Measurements from ENCODE around the gene WDR5B. TPM values are rescaled to one million over a fixed set of nuclear protein-coding genes. Genes with fewer than 3 reads are reported as not detected.

WDR5B gene
- total and polyA plus RNA-seq, 2 donors (not counting 3 experiments of a cell fraction or from before 2014, with no cell fraction given): 1.8 to 3.7 TPM

GRCh38 chr3:122461806-122462205, 45.9 kb upstream of the WDR5B start:
- TF ChIP-seq GATA2 (IDR thresholded peaks at IDR 0.05; ENCODE audit: insufficient read depth, insufficient read length, low read depth, low read length) (no peak), EZH2 (IDR thresholded peaks at IDR 0.05; ENCODE audit: borderline replicate concordance, low read depth, low read length, severe bottlenecking) (no peak), MAX (IDR thresholded peaks at IDR 0.05; ENCODE audit: insufficient read depth, insufficient read length) (no peak), POLR2AphosphoS5 (IDR thresholded peaks at IDR 0.05; ENCODE audit: insufficient read depth, low read depth, low read length) (no peak), JUN (IDR thresholded peaks at IDR 0.05; ENCODE audit: borderline replicate concordance, insufficient read depth, insufficient read length, low read depth) (no peak), POLR2A (IDR thresholded peaks at IDR 0.05; ENCODE audit: low read depth, low read length) (no peak)

GRCh38 chr3:122458992-122459391, 43.1 kb upstream of the WDR5B start:
- CTCF ChIA-PET: interaction anchor here (0.7 to 2.0 kb wide), 3 partner anchors 34 to 220 kb away, joined by 3 to 33 read pairs (median 3); no protein-coding TSS in a partner anchor
- Histone ChIP-seq H3K4me2 (ENCODE audit: insufficient read depth, low read length) (no peak overlapping the region), H3K27ac (ENCODE audit: insufficient read depth, low read depth, low read length) (no peak overlapping the region), H3K79me2 (ENCODE audit: control insufficient read depth, insufficient read depth, low read length) (peaks cover 6% of the 10 kb centered on the region), H3K36me3 (ENCODE audit: control insufficient read depth in 2 of 2, extremely low read depth in 1 of 2, insufficient read depth in 2 of 2, low read length in 2 of 2) (peaks cover 6 to 20% of the 10 kb centered on the region in 2 experiments), H2AFZ (ENCODE audit: low read depth, low read length) (no peak overlapping the region), H3K9me3 (replicated peaks; ENCODE audit: control insufficient read depth, insufficient read depth, low read length) (no peaks in the 10 kb centered on the region), H3K9me1 (replicated peaks; ENCODE audit: control insufficient read depth, extremely low read depth, insufficient read depth, low read length) (no peaks in the 10 kb centered on the region), H4K20me1 (replicated peaks; ENCODE audit: control insufficient read depth, extremely low read depth, insufficient read depth, low read length) (no peaks in the 10 kb centered on the region), H3K9ac (replicated peaks; ENCODE audit: extremely low read depth, insufficient read depth, low read length) (no peak overlapping the region), H3K4me1 (ENCODE audit: control insufficient read depth, extremely low read depth, insufficient read depth, low read length) (no peaks in the 10 kb centered on the region), H3K27me3 (ENCODE audit: control insufficient read depth in 2 of 2, insufficient read depth in 2 of 2, low read length in 2 of 2) (no peaks in the 10 kb centered on the region), H3K4me3 (replicated peaks in 1 of 3; ENCODE audit: insufficient read depth in 1 of 3, low read depth in 1 of 3, low read length in 3 of 3) (no peak overlapping the region)
- TF ChIP-seq POLR2AphosphoS5 (IDR thresholded peaks at IDR 0.05; ENCODE audit: insufficient read depth, low read depth, low read length) (no peak), CTCF (IDR thresholded peaks at IDR 0.05; ENCODE audit: extremely low read depth in 1 of 2, insufficient read depth in 1 of 2, low read depth in 1 of 2, low read length in 2 of 2) (peak in 1 of 2 donors; percentile 3)
- FAIRE-seq: peak; percentile 21
- BruUV-seq (replicated peaks): no TSS peak
- DNase-seq (ENCODE audit: low read depth, low spot score): peak; percentile 51
- POLR2A ChIA-PET: no interaction called here
- intact Hi-C loops (cut with micrococcal nuclease) (loop anchor here (1.0 to 2.0 kb wide), 3 partner anchors 54 to 220 kb away; no protein-coding TSS in a partner anchor), dilution Hi-C loops (cut with MboI; ENCODE audit: extremely low pct_ligation_motif_present, low sequenced_read_pairs) (no loop called here)

More at GRCh38 chr3:122461806-122462205, 45.9 kb upstream of the WDR5B start:
- DNase-seq (ENCODE audit: low read depth, low spot score) (no peak), FAIRE-seq (no peak)
- H3K4me3 ChIP-seq (replicated peaks in 1 of 3; ENCODE audit: insufficient read depth in 1 of 3, low read depth in 1 of 3, low read length in 3 of 3): no peak overlapping the region
- no peaks in the 10 kb centered on the region for H4K20me1 ChIP-seq (replicated peaks; ENCODE audit: control insufficient read depth, extremely low read depth, insufficient read depth, low read length)
- H3K4me2 ChIP-seq (ENCODE audit: insufficient read depth, low read length): no peak overlapping the region
- no TSS peak for BruUV-seq (replicated peaks)
- intact Hi-C loops (cut with micrococcal nuclease): no loop called here
- H3K27me3 ChIP-seq (ENCODE audit: control insufficient read depth in 2 of 2, insufficient read depth in 2 of 2, low read length in 2 of 2): no peaks in the 10 kb centered on the region
- H3K9ac ChIP-seq (replicated peaks; ENCODE audit: extremely low read depth, insufficient read depth, low read length): no peak overlapping the region
- peaks cover 12% of the 10 kb centered on the region for H3K79me2 ChIP-seq (ENCODE audit: control insufficient read depth, insufficient read depth, low read length)
- H3K27ac ChIP-seq (ENCODE audit: insufficient read depth, low read depth, low read length): no peak overlapping the region
- dilution Hi-C loops (cut with MboI; ENCODE audit: extremely low pct_ligation_motif_present, low sequenced_read_pairs): no loop called here
- H3K4me1 ChIP-seq (ENCODE audit: control insufficient read depth, extremely low read depth, insufficient read depth, low read length): no peaks in the 10 kb centered on the region
- H2AFZ ChIP-seq (ENCODE audit: low read depth, low read length): no peak overlapping the region
- peaks cover 8 to 17% of the 10 kb centered on the region in 2 experiments for H3K36me3 ChIP-seq (ENCODE audit: control insufficient read depth in 2 of 2, extremely low read depth in 1 of 2, insufficient read depth in 2 of 2, low read length in 2 of 2)
- no peaks in the 10 kb centered on the region for H3K9me1 ChIP-seq (replicated peaks; ENCODE audit: control insufficient read depth, extremely low read depth, insufficient read depth, low read length)
- POLR2A ChIA-PET: interaction anchor here (0.6 kb wide), 1 partner anchor 11 kb away, joined by 3 read pairs; no protein-coding TSS in a partner anchor
- CTCF ChIA-PET: interaction anchor here (1.6 kb wide), 1 partner anchor 69 kb away, joined by 3 read pairs; no protein-coding TSS in a partner anchor
- H3K9me3 ChIP-seq (replicated peaks; ENCODE audit: control insufficient read depth, insufficient read depth, low read length): no peaks in the 10 kb centered on the region

Measured in endothelial cell of umbilical vein (primary cell).